Common myeloid progenitor, CD34-positive (primary cell): ENCODE measurements around the gene BAIAP2.

Source experiments
- CTCF ChIA-PET: fragments of 350-600 bp; sonication (Branson Sonifier 250); formaldehyde crosslinking; loops from one replicate; lab custom pipeline; 2021; ENCODE audit warnings: antibody characterized with exemption; lab: Charles Lee
- POLR2A ChIA-PET: fragments of 350-600 bp; sonication (Branson Sonifier 250); formaldehyde crosslinking; loops from one replicate; lab custom pipeline; 2021; ENCODE audit warnings: antibody characterized with exemption; lab: Charles Lee
- DNase-seq, 3 donors: peaks; one replicate each; pipeline versions ENCODE4 v3.0.0 to v3.0.0-alpha.2; 2013
- H3K27ac ChIP-seq, 2 experiments: 1 replicate in 1 of 2; 2 replicates in 1 of 2; pipeline ENCODE4 v1.7.0; 2013; ENCODE audit warnings: inconsistent platforms in 2 of 2, low read length in 2 of 2, mild to moderate bottlenecking in 2 of 2, low read depth in 1 of 2, moderate library complexity in 1 of 2; ENCODE audit not compliant: severe bottlenecking in 2 of 2, insufficient read depth in 1 of 2, poor library complexity in 1 of 2
- H3K27me3 ChIP-seq, 5 experiments: replicated peaks in 2 of 5; 1 replicate in 3 of 5; 2 replicates in 2 of 5; pipeline versions ENCODE4 v1.6.1 to v1.7.0; 2013; ENCODE audit warnings: low read length in 4 of 5, mild to moderate bottlenecking in 2 of 5, moderate library complexity in 2 of 5, inconsistent platforms in 1 of 5; ENCODE audit not compliant: insufficient read depth in 5 of 5, control insufficient read depth in 4 of 5
- H3K36me3 ChIP-seq, 4 experiments: 1 replicate in 2 of 4; 2 replicates in 2 of 4; pipeline versions ENCODE4 v1.6.1 to v1.7.0; 2013; ENCODE audit warnings: low read length in 3 of 4, control low read depth in 1 of 4, mild to moderate bottlenecking in 1 of 4; ENCODE audit not compliant: control insufficient read depth in 4 of 4, insufficient read depth in 4 of 4
- H3K4me1 ChIP-seq, 4 experiments: 1 replicate in 3 of 4; 2 replicates in 1 of 4; pipeline versions ENCODE4 v1.6.1 to v1.7.1; 2013; ENCODE audit warnings: low read length in 3 of 4, mild to moderate bottlenecking in 3 of 4, control low read depth in 1 of 4, inconsistent platforms in 1 of 4, moderate library complexity in 1 of 4; ENCODE audit not compliant: control insufficient read depth in 4 of 4, insufficient read depth in 4 of 4; ENCODE audit errors: control extremely low read depth in 1 of 4
- H3K4me3 ChIP-seq, 7 experiments: 1 replicate in 4 of 7; 2 replicates in 3 of 7; pipeline versions ENCODE4 v1.5.1 to v1.7.0; 2013; ENCODE audit warnings: mild to moderate bottlenecking in 7 of 7, low read length in 6 of 7, moderate library complexity in 6 of 7, inconsistent platforms in 2 of 7, low read depth in 2 of 7, control low read depth in 1 of 7; ENCODE audit not compliant: insufficient read depth in 4 of 7, control insufficient read depth in 1 of 7; ENCODE audit errors: extremely low read depth in 1 of 7
- H3K9me3 ChIP-seq, 5 experiments: 1 replicate in 4 of 5; 2 replicates in 1 of 5; pipeline versions ENCODE4 v1.6.1 to v1.7.1; 2013; ENCODE audit warnings: low read length in 4 of 5, mild to moderate bottlenecking in 2 of 5, inconsistent platforms in 1 of 5, low read depth in 1 of 5, moderate library complexity in 1 of 5; ENCODE audit not compliant: control insufficient read depth in 4 of 5, insufficient read depth in 2 of 5; ENCODE audit errors: control extremely low read depth in 1 of 5
- WGBS: methylation state at CpG from one replicate; pipeline ENCODE4 v1.1.5; 2013; ENCODE audit not compliant: insufficient coverage; 5-methylcytosine and 5-hydroxymethylcytosine counted together

BAIAP2 gene

GRCh38 chr17:81025065-81025740, 9.7 kb upstream of the BAIAP2 start:
- Histone ChIP-seq H3K36me3 (no peaks in the 10 kb centered on the region), H3K9me3 (peaks cover 0 to 5% (median 0%) of the 10 kb centered on the region in 5 experiments), H3K27ac (no peak overlapping the region), H3K4me1 (peaks cover 0 to 16% (median 12%) of the 10 kb centered on the region in 4 experiments), H3K27me3 (peaks cover 0 to 29% (median 2%) of the 10 kb centered on the region in 5 experiments), H3K4me3 (no peak overlapping the region)
- WGBS = 95% methylated on average over 12 of the region's 16 CpGs
- CTCF ChIA-PET = interaction anchor here (0.7 to 2.1 kb wide), 8 partner anchors 9 to 117 kb away, joined by 3 to 9 read pairs (median 3); partner anchors contain the start of gene BAIAP2
- POLR2A ChIA-PET = no interaction called here
- DNase-seq = no peak

GRCh38 chr17:81025741-81026129, 9.2 kb upstream of the BAIAP2 start:
- POLR2A ChIA-PET = interaction anchor here (0.5 to 1.1 kb wide), 3 partner anchors 11 to 68 kb away, joined by 3 to 4 read pairs (median 3); no protein-coding TSS in a partner anchor
- H3K27ac ChIP-seq = no peak overlapping the region

GRCh38 chr17:81026266-81027036, 8.5 kb upstream of the BAIAP2 start:
- DNase-seq = no peak
- Histone ChIP-seq H3K4me1 (peaks cover 0 to 20% (median 11%) of the 10 kb centered on the region in 4 experiments), H3K4me3 (no peak overlapping the region), H3K27ac (no peak overlapping the region), H3K36me3 (peaks cover 0 to 3% (median 0%) of the 10 kb centered on the region in 4 experiments), H3K27me3 (peaks cover 0 to 29% (median 2%) of the 10 kb centered on the region in 5 experiments), H3K9me3 (peaks cover 0 to 5% (median 0%) of the 10 kb centered on the region in 5 experiments)
- CTCF ChIA-PET = interaction anchor here (1.0 to 2.1 kb wide), 5 partner anchors 8 to 76 kb away, joined by 3 to 9 read pairs (median 7); partner anchors contain the start of gene BAIAP2
- WGBS = 96% methylated on average over 30 of the region's 31 CpGs
- POLR2A ChIA-PET = interaction anchor here (0.5 to 1.1 kb wide), 3 partner anchors 10 to 68 kb away, joined by 3 to 4 read pairs (median 3); no protein-coding TSS in a partner anchor

More at GRCh38 chr17:81025741-81026129, 9.2 kb upstream of the BAIAP2 start:
- no peak overlapping the region for H3K4me3 ChIP-seq
- 97% methylated on average over 22 of the region's 22 CpGs for WGBS
- H3K27me3 ChIP-seq = peaks cover 0 to 29% (median 2%) of the 10 kb centered on the region in 5 experiments
- CTCF ChIA-PET = interaction anchor here (0.9 to 2.1 kb wide), 7 partner anchors 8 to 86 kb away, joined by 3 to 9 read pairs (median 3); partner anchors contain the start of gene BAIAP2
- DNase-seq = no peak
- H3K9me3 ChIP-seq = peaks cover 0 to 5% (median 0%) of the 10 kb centered on the region in 5 experiments
- H3K36me3 ChIP-seq = no peaks in the 10 kb centered on the region
- peaks cover 0 to 15% (median 12%) of the 10 kb centered on the region in 4 experiments for H3K4me1 ChIP-seq

- H3K36me3 ChIP-seq = peaks cover 0 to 9% (median 2%) of the 10 kb centered on the region in 4 experiments
- no peak for DNase-seq
- no peak overlapping the region for H3K27ac ChIP-seq
- no peak overlapping the region for H3K4me3 ChIP-seq
- CTCF ChIA-PET = no interaction called here
- peaks cover 0 to 5% (median 0%) of the 10 kb centered on the region in 5 experiments for H3K9me3 ChIP-seq
- peaks cover 0 to 29% (median 2%) of the 10 kb centered on the region in 5 experiments for H3K27me3 ChIP-seq
- POLR2A ChIA-PET = no interaction called here
- peaks cover 0 to 20% (median 13%) of the 10 kb centered on the region in 4 experiments for H3K4me1 ChIP-seq
- WGBS = 95% methylated on average over 14 of the region's 15 CpGs
Measured at GRCh38 chr17:81027038-81027437, 7.9 kb upstream of the BAIAP2 start.

GRCh38 chr17:81027591-81028505, 7.1 kb upstream of the BAIAP2 start:
- peaks cover 2 to 15% (median 8%) of the 10 kb centered on the region in 4 experiments for H3K36me3 ChIP-seq
- peaks cover 0 to 20% (median 17%) of the 10 kb centered on the region in 4 experiments for H3K4me1 ChIP-seq
- WGBS = 47% methylated on average over 32 of the region's 37 CpGs
- POLR2A ChIA-PET = no interaction called here
- H3K27ac ChIP-seq = no peak overlapping the region
- CTCF ChIA-PET = interaction anchor here (0.9 kb wide), 1 partner anchor 71 kb away, joined by 4 read pairs; no protein-coding TSS in a partner anchor
- H3K4me3 ChIP-seq = no peak overlapping the region
- DNase-seq = peak; percentile 33 to 76 (median 67)
- peaks cover 0 to 29% (median 2%) of the 10 kb centered on the region in 5 experiments for H3K27me3 ChIP-seq
- H3K9me3 ChIP-seq = peaks cover 0 to 5% (median 0%) of the 10 kb centered on the region in 5 experiments

GRCh38 chr17:81028506-81028858, 6.5 kb upstream of the BAIAP2 start:
- Histone ChIP-seq H3K4me1 (peaks cover 0 to 24% (median 19%) of the 10 kb centered on the region in 4 experiments), H3K27me3 (peaks cover 0 to 29% (median 2%) of the 10 kb centered on the region in 5 experiments), H3K4me3 (no peak overlapping the region), H3K9me3 (peaks cover 0 to 5% (median 0%) of the 10 kb centered on the region in 5 experiments), H3K27ac (no peak overlapping the region), H3K36me3 (peaks cover 2 to 15% (median 8%) of the 10 kb centered on the region in 4 experiments)
- CTCF ChIA-PET = interaction anchor here (1.0 kb wide), 1 partner anchor 18 kb away, joined by 3 read pairs; no protein-coding TSS in a partner anchor
- POLR2A ChIA-PET = no interaction called here
- 27% methylated on average over 8 of the region's 12 CpGs for WGBS
- peak in 1 of 3 donors; percentile 7 for DNase-seq
